ENCODE results near the gene TTLL11. TPM values are rescaled to one million over a fixed set of nuclear protein-coding genes. Genes with fewer than 3 reads are reported as not detected.

TTLL11 gene
- total and polyA plus RNA-seq, 2 experiments from 2014 or later = 0.57 to 1.4 TPM

GRCh38 chr9:121860213-121860612 lies 232.9 kb downstream of the TTLL11 start:
- Mint-ChIP-seq H3K9me3 (no peaks in the 10 kb centered on the region), H3K4me3 (no peak overlapping the region), H3K27ac (no peak overlapping the region), H3K4me1 (peaks cover 41% of the 10 kb centered on the region), H3K27me3 (ENCODE audit: insufficient read depth, low read depth, poor library complexity) (peaks cover 7% of the 10 kb centered on the region), H3K36me3 (ENCODE audit: low read depth) (no peaks in the 10 kb centered on the region)
- H3K27me3 ChIP-seq (ENCODE audit: insufficient read depth) = no peaks in the 10 kb centered on the region
- H2AFZ ChIP-seq = no peak overlapping the region
- H3K79me2 ChIP-seq (replicated peaks; ENCODE audit: insufficient read depth) = no peaks in the 10 kb centered on the region
- H3K4me3 ChIP-seq = no peak overlapping the region
- H3F3A ChIP-seq (replicated peaks; ENCODE audit: low read depth) = no peaks in the 10 kb centered on the region
- H3K4me1 ChIP-seq (ENCODE audit: insufficient read depth) = peaks cover 10% of the 10 kb centered on the region
- no peak for DNase-seq (ENCODE audit: low spot score)
- no peak overlapping the region for H3K27ac ChIP-seq (ENCODE audit: low read depth)
- no peaks in the 10 kb centered on the region for H3K36me3 ChIP-seq (ENCODE audit: insufficient read depth)
- no peak overlapping the region for H3K4me2 ChIP-seq
- H3K9me2 ChIP-seq (ENCODE audit: insufficient read depth) = no peaks in the 10 kb centered on the region
- TF ChIP-seq POLR2AphosphoS5 (IDR thresholded peaks at IDR 0.05; ENCODE audit: low read depth) (no peak), ZNF114 (CRISPR knock-in tag; IDR thresholded peaks at IDR 0.05) (no peak), STAT1 (IDR thresholded peaks at IDR 0.05; ENCODE audit: unreplicated experiment) (no peak), JUNB (IDR thresholded peaks at IDR 0.05; ENCODE audit: unreplicated experiment) (no peak), ETS1 (IDR thresholded peaks at IDR 0.05) (no peak), NANOG (IDR thresholded peaks at IDR 0.05; ENCODE audit: borderline replicate concordance) (no peak), CREB1 (CRISPR knock-in tag; IDR thresholded peaks at IDR 0.05; ENCODE audit: low read depth) (no peak), REST (IDR thresholded peaks at IDR 0.05; ENCODE audit: unreplicated experiment) (no peak)
- TF ChIP-seq, protein P1, sequence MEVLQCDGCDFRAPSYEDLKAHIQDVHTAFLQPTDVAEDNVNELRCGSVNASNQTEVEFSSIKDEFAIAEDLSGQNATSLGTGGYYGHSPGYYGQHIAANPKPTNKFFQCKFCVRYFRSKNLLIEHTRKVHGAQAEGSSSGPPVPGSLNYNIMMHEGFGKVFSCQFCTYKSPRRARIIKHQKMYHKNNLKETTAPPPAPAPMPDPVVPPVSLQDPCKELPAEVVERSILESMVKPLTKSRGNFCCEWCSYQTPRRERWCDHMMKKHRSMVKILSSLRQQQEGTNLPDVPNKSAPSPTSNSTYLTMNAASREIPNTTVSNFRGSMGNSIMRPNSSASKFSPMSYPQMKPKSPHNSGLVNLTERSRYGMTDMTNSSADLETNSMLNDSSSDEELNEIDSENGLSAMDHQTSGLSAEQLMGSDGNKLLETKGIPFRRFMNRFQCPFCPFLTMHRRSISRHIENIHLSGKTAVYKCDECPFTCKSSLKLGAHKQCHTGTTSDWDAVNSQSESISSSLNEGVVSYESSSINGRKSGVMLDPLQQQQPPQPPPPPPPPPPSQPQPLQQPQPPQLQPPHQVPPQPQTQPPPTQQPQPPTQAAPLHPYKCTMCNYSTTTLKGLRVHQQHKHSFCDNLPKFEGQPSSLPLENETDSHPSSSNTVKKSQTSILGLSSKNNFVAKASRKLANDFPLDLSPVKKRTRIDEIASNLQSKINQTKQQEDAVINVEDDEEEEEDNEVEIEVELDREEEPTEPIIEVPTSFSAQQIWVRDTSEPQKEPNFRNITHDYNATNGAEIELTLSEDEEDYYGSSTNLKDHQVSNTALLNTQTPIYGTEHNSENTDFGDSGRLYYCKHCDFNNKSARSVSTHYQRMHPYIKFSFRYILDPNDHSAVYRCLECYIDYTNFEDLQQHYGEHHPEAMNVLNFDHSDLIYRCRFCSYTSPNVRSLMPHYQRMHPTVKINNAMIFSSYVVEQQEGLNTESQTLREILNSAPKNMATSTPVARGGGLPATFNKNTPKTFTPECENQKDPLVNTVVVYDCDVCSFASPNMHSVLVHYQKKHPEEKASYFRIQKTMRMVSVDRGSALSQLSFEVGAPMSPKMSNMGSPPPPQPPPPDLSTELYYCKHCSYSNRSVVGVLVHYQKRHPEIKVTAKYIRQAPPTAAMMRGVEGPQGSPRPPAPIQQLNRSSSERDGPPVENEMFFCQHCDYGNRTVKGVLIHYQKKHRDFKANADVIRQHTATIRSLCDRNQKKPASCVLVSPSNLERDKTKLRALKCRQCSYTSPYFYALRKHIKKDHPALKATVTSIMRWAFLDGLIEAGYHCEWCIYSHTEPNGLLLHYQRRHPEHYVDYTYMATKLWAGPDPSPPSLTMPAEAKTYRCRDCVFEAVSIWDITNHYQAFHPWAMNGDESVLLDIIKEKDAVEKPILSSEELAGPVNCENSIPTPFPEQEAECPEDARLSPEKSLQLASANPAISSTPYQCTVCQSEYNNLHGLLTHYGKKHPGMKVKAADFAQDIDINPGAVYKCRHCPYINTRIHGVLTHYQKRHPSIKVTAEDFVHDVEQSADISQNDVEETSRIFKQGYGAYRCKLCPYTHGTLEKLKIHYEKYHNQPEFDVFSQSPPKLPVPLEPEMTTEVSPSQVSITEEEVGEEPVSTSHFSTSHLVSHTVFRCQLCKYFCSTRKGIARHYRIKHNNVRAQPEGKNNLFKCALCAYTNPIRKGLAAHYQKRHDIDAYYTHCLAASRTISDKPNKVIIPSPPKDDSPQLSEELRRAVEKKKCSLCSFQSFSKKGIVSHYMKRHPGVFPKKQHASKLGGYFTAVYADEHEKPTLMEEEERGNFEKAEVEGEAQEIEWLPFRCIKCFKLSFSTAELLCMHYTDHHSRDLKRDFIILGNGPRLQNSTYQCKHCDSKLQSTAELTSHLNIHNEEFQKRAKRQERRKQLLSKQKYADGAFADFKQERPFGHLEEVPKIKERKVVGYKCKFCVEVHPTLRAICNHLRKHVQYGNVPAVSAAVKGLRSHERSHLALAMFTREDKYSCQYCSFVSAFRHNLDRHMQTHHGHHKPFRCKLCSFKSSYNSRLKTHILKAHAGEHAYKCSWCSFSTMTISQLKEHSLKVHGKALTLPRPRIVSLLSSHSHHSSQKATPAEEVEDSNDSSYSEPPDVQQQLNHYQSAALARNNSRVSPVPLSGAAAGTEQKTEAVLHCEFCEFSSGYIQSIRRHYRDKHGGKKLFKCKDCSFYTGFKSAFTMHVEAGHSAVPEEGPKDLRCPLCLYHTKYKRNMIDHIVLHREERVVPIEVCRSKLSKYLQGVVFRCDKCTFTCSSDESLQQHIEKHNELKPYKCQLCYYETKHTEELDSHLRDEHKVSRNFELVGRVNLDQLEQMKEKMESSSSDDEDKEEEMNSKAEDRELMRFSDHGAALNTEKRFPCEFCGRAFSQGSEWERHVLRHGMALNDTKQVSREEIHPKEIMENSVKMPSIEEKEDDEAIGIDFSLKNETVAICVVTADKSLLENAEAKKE (CRISPR knock-in tag; IDR thresholded peaks at IDR 0.05) = no peak
- 0 out of 2 replicates have a peak, but pooled peaks cover 3% of the 10 kb centered on the region for H4K20me1 ChIP-seq (replicated peaks; ENCODE audit: insufficient read depth)
- ATAC-seq = no peak
